Coronary artery (tissue), 2 donors: ENCODE results near the gene EIF4E1B.

Experiments used
- DNase-seq: peaks from one replicate; pipeline ENCODE4 v3.0.0-alpha.2; 2017; ENCODE audit warnings: low spot score
- H3K27ac ChIP-seq, 2 donors: fragments of 200-600 bp; sonication (generic); one replicate each; pipeline ENCODE4 v1.5.1; 2016 to 2019
- H3K4me3 ChIP-seq: fragments of 200-600 bp; sonication (generic); 2 replicates; pipeline ENCODE4 v1.5.1; 2016; ENCODE audit warnings: mild to moderate bottlenecking, moderate library complexity
- CTCF ChIP-seq: fragments of 200-600 bp; sonication (generic); IDR thresholded peaks from one replicate; pipeline ENCODE4 v1.5.1; 2019; ENCODE audit warnings: antibody characterized with exemption

Gene EIF4E1B

GRCh38 chr5:176673651-176674583, 43.4 kb downstream of the EIF4E1B start:
- no peak overlapping the region for H3K4me3 ChIP-seq
- DNase-seq = no peak
- TF ChIP-seq CTCF = no peak
- no peak overlapping the region for H3K27ac ChIP-seq

- no peak for DNase-seq
- Histone ChIP-seq H3K27ac (no peak overlapping the region), H3K4me3 (no peak overlapping the region)
- no peak for TF ChIP-seq CTCF
Observed at GRCh38 chr5:176674799-176675198, 44.3 kb downstream of the EIF4E1B start.

- no peak for TF ChIP-seq CTCF
- no peak overlapping the region for H3K27ac ChIP-seq
- DNase-seq = no peak
- H3K4me3 ChIP-seq = no peak overlapping the region
Observed at GRCh38 chr5:176675676-176676360, 45.3 kb downstream of the EIF4E1B start.

GRCh38 chr5:176676361-176676824, 45.9 kb downstream of the EIF4E1B start:
- no peak overlapping the region for H3K27ac ChIP-seq
- DNase-seq = no peak
- no peak for TF ChIP-seq CTCF

GRCh38 chr5:176677209-176677939, 46.9 kb downstream of the EIF4E1B start:
- no peak for TF ChIP-seq CTCF
- H3K27ac ChIP-seq = no peak overlapping the region
- DNase-seq = no peak
- H3K4me3 ChIP-seq = no peak overlapping the region

More at GRCh38 chr5:176676361-176676824, 45.9 kb downstream of the EIF4E1B start:
- H3K4me3 ChIP-seq = no peak overlapping the region

- TF ChIP-seq CTCF = no peak
- DNase-seq = no peak
- no peak overlapping the region for H3K4me3 ChIP-seq
- H3K27ac ChIP-seq = no peak overlapping the region
Observed at GRCh38 chr5:176678584-176678983, 48.1 kb downstream of the EIF4E1B start.
